Immature natural killer cell (primary cell): ENCODE measurements around the gene NEDD1. TPM values are rescaled to one million over a fixed set of nuclear protein-coding genes. Genes with fewer than 3 reads are reported as not detected.

Experiments used
- DNase-seq, 3 donors: peaks; one replicate each; pipeline ENCODE4 v3.0.0; 2022; ENCODE audit warnings: mixed read lengths in 1 of 3
- H3K27ac Mint-ChIP-seq, 6 donors: one replicate each; pipeline ENCODE4 v1.8.0; 2020; ENCODE audit warnings: mixed read lengths in 6 of 6, mild to moderate bottlenecking in 5 of 6, inconsistent platforms in 4 of 6, moderate library complexity in 3 of 6
- H3K27me3 Mint-ChIP-seq, 3 donors: one replicate each; pipeline ENCODE4 v1.8.0; 2020 to 2021; ENCODE audit warnings: low read depth in 3 of 3, mild to moderate bottlenecking in 3 of 3, mixed read lengths in 3 of 3, moderate library complexity in 3 of 3, inconsistent platforms in 1 of 3
- H3K36me3 Mint-ChIP-seq, 3 donors: one replicate each; pipeline ENCODE4 v1.8.0; 2020; ENCODE audit warnings: mixed read lengths in 3 of 3, inconsistent platforms in 2 of 3, mild to moderate bottlenecking in 2 of 3
- H3K4me1 Mint-ChIP-seq, 2 donors: one replicate each; pipeline ENCODE4 v1.8.0; 2020; ENCODE audit warnings: inconsistent platforms in 2 of 2, mild to moderate bottlenecking in 2 of 2, mixed read lengths in 2 of 2, moderate library complexity in 1 of 2
- H3K4me3 Mint-ChIP-seq, 5 donors: one replicate each; pipeline ENCODE4 v1.8.0; 2020; ENCODE audit warnings: mild to moderate bottlenecking in 5 of 5, mixed read lengths in 5 of 5, inconsistent platforms in 3 of 5, moderate library complexity in 3 of 5
- H3K9me3 Mint-ChIP-seq, 6 donors: one replicate each; pipeline ENCODE4 v1.8.0; 2020; ENCODE audit warnings: mild to moderate bottlenecking in 6 of 6, mixed read lengths in 6 of 6, inconsistent platforms in 4 of 6, moderate library complexity in 3 of 6
- polyA plus RNA-seq, 3 donors: library from polyadenylated mRNA; unstranded; fragments of 300-500 nt; fragmentation: Illumina TruSeq; gene quantifications; one replicate each; pipeline ENCODE4 v1.2.3, GENCODE V29; 2021

NEDD1 gene, protein sequence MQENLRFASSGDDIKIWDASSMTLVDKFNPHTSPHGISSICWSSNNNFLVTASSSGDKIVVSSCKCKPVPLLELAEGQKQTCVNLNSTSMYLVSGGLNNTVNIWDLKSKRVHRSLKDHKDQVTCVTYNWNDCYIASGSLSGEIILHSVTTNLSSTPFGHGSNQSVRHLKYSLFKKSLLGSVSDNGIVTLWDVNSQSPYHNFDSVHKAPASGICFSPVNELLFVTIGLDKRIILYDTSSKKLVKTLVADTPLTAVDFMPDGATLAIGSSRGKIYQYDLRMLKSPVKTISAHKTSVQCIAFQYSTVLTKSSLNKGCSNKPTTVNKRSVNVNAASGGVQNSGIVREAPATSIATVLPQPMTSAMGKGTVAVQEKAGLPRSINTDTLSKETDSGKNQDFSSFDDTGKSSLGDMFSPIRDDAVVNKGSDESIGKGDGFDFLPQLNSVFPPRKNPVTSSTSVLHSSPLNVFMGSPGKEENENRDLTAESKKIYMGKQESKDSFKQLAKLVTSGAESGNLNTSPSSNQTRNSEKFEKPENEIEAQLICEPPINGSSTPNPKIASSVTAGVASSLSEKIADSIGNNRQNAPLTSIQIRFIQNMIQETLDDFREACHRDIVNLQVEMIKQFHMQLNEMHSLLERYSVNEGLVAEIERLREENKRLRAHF
- 10 to 100 TPM; 19.7 to 53.5 (median 33.7) TPM for polyA plus RNA-seq

DNA sequence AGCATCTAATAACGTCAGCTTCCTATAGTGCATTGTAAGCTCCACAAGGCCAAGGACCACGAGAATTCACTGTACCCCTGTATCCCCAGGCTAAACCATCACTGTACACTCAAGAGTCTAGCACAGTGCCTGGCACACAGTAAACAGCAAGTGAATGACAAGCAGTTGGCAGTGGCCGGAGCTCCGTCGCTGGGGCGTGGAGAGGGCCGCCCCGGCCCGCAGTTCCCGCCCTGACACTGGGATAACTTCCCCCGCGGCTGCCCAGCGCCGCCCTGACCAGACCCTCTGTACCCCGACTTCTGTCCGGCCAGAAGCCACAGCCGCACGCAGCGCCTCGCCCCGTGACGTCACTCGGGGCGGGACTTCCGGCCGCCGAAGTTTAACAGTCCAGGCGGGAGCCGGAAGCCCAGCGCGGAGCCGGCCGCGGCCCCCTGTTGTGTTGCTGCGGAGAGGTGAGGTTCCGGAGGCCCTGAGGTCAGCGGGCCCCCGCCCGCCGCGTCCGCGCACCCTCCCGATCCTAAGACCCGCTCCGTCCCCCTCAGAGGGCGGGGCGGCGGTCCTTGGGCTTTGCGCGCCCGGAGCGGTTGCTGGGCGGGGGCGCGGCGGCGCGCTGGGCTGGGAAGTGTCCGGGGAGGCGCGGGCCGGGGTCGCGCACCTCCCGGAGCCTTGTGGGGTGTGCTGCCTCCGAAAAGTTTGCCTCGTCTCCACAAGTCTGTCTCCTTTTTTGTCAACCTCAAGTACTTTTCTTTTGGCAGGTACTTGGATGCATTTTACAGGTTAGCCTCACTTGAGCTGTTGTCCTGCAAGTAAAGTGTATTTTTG lies at the start of gene NEDD1:
Gene NEDD1 (plus strand): TSS at position 409 of the 822 bp plus-strand sequence. CDS start 2,503 bp downstream, outside the sequence.
- H3K4me3 Mint-ChIP-seq = peak within 1 kb of the TSS; percentile 86 to 97 (median 92)
- peaks cover 39 to 54% of the 10 kb centered on the region in 2 donors for H3K4me1 Mint-ChIP-seq
- H3K36me3 Mint-ChIP-seq = no peaks in the 10 kb centered on the region
- H3K27me3 Mint-ChIP-seq = peaks cover 5 to 15% (median 14%) of the 10 kb centered on the region in 3 donors
- H3K27ac Mint-ChIP-seq = peak within 1 kb of the TSS; percentile 93 to 99 (median 98)
- no peaks in the 10 kb centered on the region for H3K9me3 Mint-ChIP-seq
- peak; percentile 86 to 91 (median 90) for DNase-seq

DNA sequence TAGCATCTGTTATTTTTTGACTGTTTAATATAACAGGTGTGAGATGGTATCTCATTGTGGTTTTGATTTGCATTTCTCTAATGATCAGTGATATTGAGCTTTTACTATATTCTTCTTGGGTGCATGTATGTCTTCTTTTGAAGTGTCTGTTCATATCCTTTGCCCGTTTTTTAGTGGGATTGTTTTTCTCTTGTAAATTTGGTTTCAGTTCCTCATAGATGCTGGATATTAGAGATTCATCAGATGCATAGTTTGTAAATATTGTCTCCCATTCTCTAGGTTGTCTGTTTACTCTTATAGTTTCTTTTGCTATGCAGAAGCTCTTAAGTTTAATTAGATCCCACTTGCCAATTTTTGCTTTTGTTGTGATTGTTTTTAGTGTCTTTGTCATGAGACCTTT lies 48.9 kb upstream of the NEDD1 start:
- Mint-ChIP-seq H3K9me3 (peaks cover 0 to 6% (median 0%) of the 10 kb centered on the region in 6 donors), H3K27ac (no peak overlapping the region), H3K4me3 (no peak overlapping the region), H3K4me1 (no peaks in the 10 kb centered on the region), H3K36me3 (no peaks in the 10 kb centered on the region), H3K27me3 (peaks cover 4 to 9% (median 4%) of the 10 kb centered on the region in 3 donors)
- no peak for DNase-seq

DNA sequence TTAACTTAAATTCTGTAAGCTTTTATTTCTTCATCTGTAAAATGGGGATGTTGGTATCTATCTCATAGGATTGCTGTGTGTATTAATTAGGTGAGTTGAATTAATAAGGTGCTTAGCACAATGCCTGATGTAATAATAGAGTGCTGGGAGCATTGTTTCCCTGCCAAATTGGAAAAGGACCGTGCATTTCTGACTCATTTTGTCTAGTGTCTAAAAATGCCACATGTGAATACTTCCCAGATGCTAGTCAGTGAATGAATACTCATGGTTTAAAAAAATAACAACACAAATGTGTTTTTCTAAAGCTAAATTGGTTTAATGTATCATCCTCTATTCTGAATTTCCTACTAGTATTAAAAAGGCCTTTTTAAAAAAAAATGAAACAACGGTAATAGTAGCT lies 45.4 kb upstream of the NEDD1 start:
- H3K4me1 Mint-ChIP-seq = no peaks in the 10 kb centered on the region
- H3K36me3 Mint-ChIP-seq = no peaks in the 10 kb centered on the region
- peaks cover 4 to 15% (median 5%) of the 10 kb centered on the region in 3 donors for H3K27me3 Mint-ChIP-seq
- H3K9me3 Mint-ChIP-seq = peaks cover 0 to 6% (median 0%) of the 10 kb centered on the region in 6 donors
- H3K4me3 Mint-ChIP-seq = no peak overlapping the region
- no peak overlapping the region for H3K27ac Mint-ChIP-seq
- DNase-seq = no peak

DNA sequence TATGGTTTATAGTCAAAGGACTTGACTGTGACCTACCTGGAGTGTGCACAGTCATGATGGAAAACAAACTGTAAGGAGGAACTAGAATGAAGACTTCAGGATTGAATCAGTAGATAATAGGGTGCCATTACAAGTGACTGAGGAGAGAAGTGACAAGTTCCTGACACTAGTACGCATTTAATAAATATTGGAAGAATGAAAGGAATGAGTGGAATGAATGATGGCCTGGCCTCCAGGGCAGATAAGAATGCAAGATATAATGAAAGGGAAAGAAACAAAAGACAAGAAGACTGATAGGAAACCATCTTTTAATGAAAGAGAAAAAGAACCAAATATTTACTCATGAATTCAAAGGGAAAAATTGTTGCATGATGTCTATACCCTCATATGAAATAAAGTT lies 44.7 kb upstream of the NEDD1 start:
- Mint-ChIP-seq H3K4me3 (no peak overlapping the region), H3K27me3 (peaks cover 4 to 15% (median 5%) of the 10 kb centered on the region in 3 donors)

DNA sequence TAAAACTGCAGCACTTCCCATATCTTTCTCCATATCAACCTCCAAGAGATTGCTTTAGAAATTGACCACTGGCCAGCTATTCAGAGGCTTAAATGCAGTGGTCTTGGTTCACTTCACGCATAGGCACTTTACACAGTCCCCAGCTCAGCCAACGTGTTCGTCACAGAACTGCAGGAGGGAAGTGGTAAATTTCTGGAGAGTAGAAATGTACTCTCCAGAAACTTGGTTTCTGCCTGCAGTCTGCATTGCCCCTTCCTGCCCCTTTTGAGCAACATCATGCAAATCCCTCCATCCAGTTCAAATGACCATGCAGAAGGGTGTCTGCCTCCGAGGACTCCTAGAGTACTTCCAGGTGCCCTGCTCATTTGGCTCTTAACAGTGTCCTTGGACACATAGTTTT lies 42.7 kb upstream of the NEDD1 start:
- Mint-ChIP-seq H3K4me3 (no peak overlapping the region), H3K36me3 (no peaks in the 10 kb centered on the region), H3K27ac (no peak overlapping the region), H3K27me3 (peaks cover 2 to 15% (median 5%) of the 10 kb centered on the region in 3 donors), H3K9me3 (peaks cover 0 to 2% (median 0%) of the 10 kb centered on the region in 6 donors), H3K4me1 (no peaks in the 10 kb centered on the region)
- DNase-seq = no peak

More for the DNA sequence above, 44.7 kb upstream of the NEDD1 start:
- Mint-ChIP-seq H3K27ac (no peak overlapping the region), H3K36me3 (no peaks in the 10 kb centered on the region), H3K9me3 (peaks cover 0 to 5% (median 0%) of the 10 kb centered on the region in 6 donors), H3K4me1 (no peaks in the 10 kb centered on the region)
- DNase-seq = no peak

DNA sequence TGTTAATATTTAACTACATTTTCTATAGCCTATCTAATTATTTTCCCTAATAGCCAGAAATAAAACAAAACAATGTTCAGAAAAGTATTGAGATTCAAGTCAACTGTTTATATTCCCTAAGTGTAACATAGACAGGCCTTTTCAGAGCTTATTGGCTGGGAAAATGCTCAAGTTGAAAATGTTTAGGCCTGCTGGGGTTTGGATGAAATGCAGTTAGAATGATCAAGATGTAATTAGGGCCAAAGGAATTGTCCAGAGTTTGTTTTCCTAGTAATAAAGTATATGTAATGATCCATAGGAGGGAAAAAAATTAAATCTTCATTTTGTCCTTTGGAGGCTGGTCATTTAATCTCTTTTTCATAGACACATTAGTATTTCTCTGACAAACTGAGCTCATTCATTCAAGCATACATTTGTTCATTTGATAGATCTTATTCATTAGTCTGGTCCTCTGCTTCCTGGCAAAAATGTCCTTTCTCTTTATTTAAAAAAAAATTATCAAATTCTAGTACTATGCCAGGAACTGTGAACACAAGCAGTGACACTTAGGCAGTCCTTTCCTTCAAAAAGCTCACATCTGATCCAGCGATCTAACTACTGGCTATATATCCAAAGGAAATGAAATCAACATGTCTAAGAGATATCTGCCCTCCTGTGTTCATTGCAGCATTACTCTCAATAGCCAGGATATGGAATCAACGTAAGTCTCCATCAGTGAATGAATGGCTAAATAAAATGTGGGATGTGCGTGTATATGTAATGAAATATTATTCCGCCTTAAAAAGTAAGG lies 40.1 kb upstream of the NEDD1 start:
- DNase-seq = no peak
- Mint-ChIP-seq H3K36me3 (no peaks in the 10 kb centered on the region), H3K27ac (no peak overlapping the region), H3K9me3 (no peaks in the 10 kb centered on the region), H3K4me3 (no peak overlapping the region), H3K4me1 (no peaks in the 10 kb centered on the region), H3K27me3 (peaks cover 2 to 12% (median 5%) of the 10 kb centered on the region in 3 donors)

DNA sequence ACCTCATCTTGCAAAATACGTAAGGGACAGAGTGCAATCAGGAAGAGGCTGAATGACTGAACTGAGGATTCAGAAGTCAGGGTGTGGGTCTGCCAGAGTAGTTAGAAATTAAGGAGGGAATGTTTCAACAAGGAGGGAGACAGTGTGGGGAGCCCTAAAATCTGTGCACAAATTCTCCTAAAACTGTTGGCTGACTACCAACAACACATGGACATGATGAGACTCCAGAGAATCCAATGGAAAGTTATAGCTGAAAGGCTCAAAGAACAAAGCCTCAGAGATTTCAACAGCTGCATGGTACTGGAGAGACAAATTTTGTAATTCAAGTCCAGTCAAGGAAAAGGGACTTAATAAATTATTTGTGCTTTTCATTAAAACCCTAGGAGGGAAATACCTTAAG lies 36.1 kb upstream of the NEDD1 start:
- H3K27me3 Mint-ChIP-seq = peaks cover 0 to 2% (median 1%) of the 10 kb centered on the region in 3 donors
- H3K4me3 Mint-ChIP-seq = no peak overlapping the region
- no peaks in the 10 kb centered on the region for H3K4me1 Mint-ChIP-seq
- H3K27ac Mint-ChIP-seq = no peak overlapping the region
- no peaks in the 10 kb centered on the region for H3K36me3 Mint-ChIP-seq
- H3K9me3 Mint-ChIP-seq = peaks cover 0 to 3% (median 0%) of the 10 kb centered on the region in 6 donors
- no peak for DNase-seq

DNA sequence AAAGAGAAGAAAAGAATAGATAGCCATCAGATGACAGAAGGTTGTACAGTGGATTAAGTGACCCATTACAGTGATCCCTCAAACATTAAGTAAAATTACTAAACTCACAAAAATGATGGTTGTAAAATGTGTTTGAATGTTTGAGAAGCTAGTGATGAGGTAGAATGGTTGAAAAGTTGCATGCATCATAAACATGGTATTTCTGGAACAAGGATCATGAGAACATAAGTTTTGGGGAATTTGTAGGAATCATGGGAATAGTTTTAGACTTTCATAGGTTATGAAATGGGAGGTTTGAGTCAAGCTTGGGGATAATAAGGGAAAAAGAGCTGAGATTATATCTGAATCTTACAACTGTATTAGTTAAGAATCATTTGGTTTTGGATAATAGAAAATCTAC lies 34.1 kb upstream of the NEDD1 start:
- no peaks in the 10 kb centered on the region for H3K4me1 Mint-ChIP-seq
- peaks cover 0 to 3% (median 0%) of the 10 kb centered on the region in 6 donors for H3K9me3 Mint-ChIP-seq
- H3K4me3 Mint-ChIP-seq = no peak overlapping the region
- H3K36me3 Mint-ChIP-seq = no peaks in the 10 kb centered on the region
- H3K27ac Mint-ChIP-seq = no peak overlapping the region
- DNase-seq = no peak
- peaks cover 0 to 2% (median 1%) of the 10 kb centered on the region in 3 donors for H3K27me3 Mint-ChIP-seq

DNA sequence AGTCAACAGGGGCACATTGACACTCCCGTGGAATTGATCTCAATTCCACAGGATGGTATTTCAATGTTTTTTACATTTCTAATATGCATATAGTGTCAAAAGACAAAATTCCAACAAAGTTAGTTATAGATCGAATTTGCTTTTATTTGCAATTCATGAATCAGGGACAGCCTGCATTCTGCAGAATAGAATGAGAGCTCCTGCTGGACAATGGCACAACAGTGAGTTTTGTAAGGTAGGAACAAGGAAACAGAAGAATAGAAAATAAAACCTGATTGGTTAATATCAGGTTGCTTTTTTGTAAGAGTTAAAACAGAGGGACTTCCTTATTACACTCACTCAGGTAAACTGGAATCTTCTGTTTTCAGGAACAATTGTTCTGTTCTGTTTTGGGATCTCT lies 32.8 kb upstream of the NEDD1 start:
- no peak overlapping the region for H3K27ac Mint-ChIP-seq
- peaks cover 0 to 2% (median 1%) of the 10 kb centered on the region in 3 donors for H3K27me3 Mint-ChIP-seq
- no peaks in the 10 kb centered on the region for H3K36me3 Mint-ChIP-seq

DNA sequence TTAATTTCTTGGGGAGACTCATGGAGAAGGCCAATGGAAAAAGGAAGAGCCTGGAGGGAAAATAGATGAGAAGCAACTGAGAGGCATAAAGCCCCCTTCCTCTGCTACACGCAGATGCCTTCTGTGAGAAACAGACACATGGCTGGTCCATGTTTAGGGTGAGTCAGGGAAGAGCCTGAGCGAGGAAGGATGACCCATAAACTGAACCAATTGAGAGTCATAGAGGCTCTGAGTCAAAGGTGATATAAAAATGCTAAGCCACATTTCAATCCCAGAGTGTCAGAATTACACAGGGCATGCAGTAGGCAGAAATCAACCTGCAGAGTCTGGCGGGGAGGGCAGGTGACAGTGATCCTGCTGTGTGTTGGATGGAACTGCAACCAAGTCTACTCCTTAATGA lies 30.1 kb upstream of the NEDD1 start:
- Mint-ChIP-seq H3K4me1 (no peaks in the 10 kb centered on the region), H3K27me3 (peaks cover 0 to 5% (median 0%) of the 10 kb centered on the region in 3 donors), H3K4me3 (no peak overlapping the region), H3K27ac (no peak overlapping the region), H3K9me3 (peaks cover 0 to 3% (median 0%) of the 10 kb centered on the region in 6 donors), H3K36me3 (no peaks in the 10 kb centered on the region)
- DNase-seq = no peak

More for the DNA sequence above, 32.8 kb upstream of the NEDD1 start:
- peaks cover 0 to 3% (median 0%) of the 10 kb centered on the region in 6 donors for H3K9me3 Mint-ChIP-seq
- H3K4me1 Mint-ChIP-seq = no peaks in the 10 kb centered on the region
- no peak for DNase-seq
- no peak overlapping the region for H3K4me3 Mint-ChIP-seq

DNA sequence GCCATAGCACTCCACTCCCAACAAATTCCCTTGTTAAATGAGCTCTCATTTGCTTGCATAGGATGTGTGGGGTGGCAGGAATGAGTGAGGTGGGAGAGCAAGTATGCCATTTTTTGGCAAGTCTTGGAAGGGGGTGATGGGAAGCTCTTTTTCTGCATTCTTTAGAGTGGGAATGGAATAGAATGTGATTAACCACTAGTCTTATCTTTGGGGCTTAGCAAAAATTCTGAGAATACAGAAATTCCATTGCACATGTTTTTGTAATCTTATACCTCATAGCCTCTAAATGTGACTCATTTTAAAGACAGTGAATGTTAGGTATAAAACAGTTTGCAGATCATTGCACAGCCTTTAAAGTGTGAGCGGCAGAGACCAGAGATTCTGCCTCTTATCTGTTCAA lies 28.4 kb upstream of the NEDD1 start:
- no peak for DNase-seq
- no peaks in the 10 kb centered on the region for H3K9me3 Mint-ChIP-seq
- H3K4me1 Mint-ChIP-seq = no peaks in the 10 kb centered on the region
- no peak overlapping the region for H3K4me3 Mint-ChIP-seq
- H3K36me3 Mint-ChIP-seq = no peaks in the 10 kb centered on the region
- peaks cover 0 to 5% (median 0%) of the 10 kb centered on the region in 3 donors for H3K27me3 Mint-ChIP-seq
- no peak overlapping the region for H3K27ac Mint-ChIP-seq

DNA sequence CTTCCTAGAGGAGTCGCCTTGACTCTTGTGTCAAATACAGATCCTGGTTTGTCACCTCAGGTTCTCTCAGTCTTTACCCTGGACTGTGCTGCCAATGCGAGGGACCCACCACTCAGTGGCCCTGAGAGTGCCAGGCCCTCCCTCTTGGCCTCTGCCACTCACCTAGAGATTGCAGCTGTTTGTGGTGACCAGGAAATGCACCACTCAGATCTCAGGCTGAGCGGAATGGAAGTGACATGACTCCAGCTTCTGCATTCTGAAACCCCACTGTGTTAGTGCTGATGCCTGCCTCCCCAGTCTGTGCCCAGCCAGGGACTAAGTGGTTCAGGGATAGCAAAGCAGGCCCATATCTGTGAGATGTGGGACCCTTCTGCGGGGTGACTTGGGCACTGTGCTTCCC lies 27.8 kb upstream of the NEDD1 start:
- no peaks in the 10 kb centered on the region for H3K36me3 Mint-ChIP-seq
- no peak for DNase-seq
- H3K27me3 Mint-ChIP-seq = peaks cover 0 to 4% (median 0%) of the 10 kb centered on the region in 3 donors
- H3K4me3 Mint-ChIP-seq = no peak overlapping the region
- H3K4me1 Mint-ChIP-seq = no peaks in the 10 kb centered on the region
- no peak overlapping the region for H3K27ac Mint-ChIP-seq
- no peaks in the 10 kb centered on the region for H3K9me3 Mint-ChIP-seq

DNA sequence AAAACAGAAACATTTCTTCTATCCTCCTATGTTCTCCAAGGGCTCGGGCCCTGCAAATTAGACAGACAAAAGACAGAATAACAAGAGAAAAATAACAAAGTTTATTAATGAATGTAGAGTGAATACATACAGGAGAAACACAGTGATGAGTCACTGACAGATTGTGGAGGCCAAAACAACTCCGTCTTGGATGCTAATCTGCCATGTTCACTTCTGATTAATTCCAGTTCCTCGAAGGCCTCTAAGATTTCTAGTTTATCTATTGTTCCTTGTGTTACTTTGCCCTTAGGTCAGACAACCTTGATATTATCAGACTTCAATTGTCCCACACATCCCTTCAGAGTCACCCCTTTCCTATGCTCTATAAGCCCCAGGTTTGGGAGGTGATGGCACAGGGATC lies 26.8 kb upstream of the NEDD1 start:
- Mint-ChIP-seq H3K4me3 (no peak overlapping the region), H3K27me3 (peaks cover 0 to 4% (median 0%) of the 10 kb centered on the region in 3 donors), H3K36me3 (no peaks in the 10 kb centered on the region), H3K4me1 (no peaks in the 10 kb centered on the region), H3K27ac (no peak overlapping the region), H3K9me3 (no peaks in the 10 kb centered on the region)
- no peak for DNase-seq
